Body of pancreas (tissue), 4 donors: ENCODE data around the gene PRR5L.

Experiments used
- CTCF ChIP-seq, 7 experiments: fragments of 450-650 bp in 4 of 7; fragments of 200-600 bp in 3 of 7; sonication (generic) in 3 of 7; IDR thresholded peaks; one replicate each; pipeline ENCODE4 v1.5.1; 2016 to 2019; ENCODE audit warnings: antibody characterized with exemption in 7 of 7
- POLR2A ChIP-seq, 3 donors: fragments of 450-650 bp; IDR thresholded peaks; one replicate each; pipeline ENCODE4 v1.6.1; 2016; ENCODE audit warnings: antibody characterized with exemption in 3 of 3, mild to moderate bottlenecking in 2 of 3

GRCh38 chr11:36471577-36471976 lies 175.5 kb downstream of the PRR5L start:
- TF ChIP-seq POLR2A (IDR thresholded peaks at IDR 0.05) (no peak), CTCF (IDR thresholded peaks at IDR 0.05) (no peak)
